Testis (tissue), 2 donors: ENCODE measurements around the gene PRRG1.

ENCODE experiments used
- POLR2A ChIP-seq: fragments of 450-650 bp; IDR thresholded peaks from one replicate; pipeline ENCODE4 v1.6.1; 2017; ENCODE audit warnings: antibody characterized with exemption, mild to moderate bottlenecking, moderate library complexity
- TF ChIP-seq, protein P1 (sequence below), 3 experiments: fragments of 450-650 bp in 2 of 3; fragments of 200-600 bp in 1 of 3; sonication (generic) in 1 of 3; IDR thresholded peaks; one replicate each; pipeline ENCODE4 v1.5.1; 2016 to 2019; ENCODE audit warnings: antibody characterized with exemption in 3 of 3, mild to moderate bottlenecking in 2 of 3, moderate library complexity in 1 of 3

DNA sequence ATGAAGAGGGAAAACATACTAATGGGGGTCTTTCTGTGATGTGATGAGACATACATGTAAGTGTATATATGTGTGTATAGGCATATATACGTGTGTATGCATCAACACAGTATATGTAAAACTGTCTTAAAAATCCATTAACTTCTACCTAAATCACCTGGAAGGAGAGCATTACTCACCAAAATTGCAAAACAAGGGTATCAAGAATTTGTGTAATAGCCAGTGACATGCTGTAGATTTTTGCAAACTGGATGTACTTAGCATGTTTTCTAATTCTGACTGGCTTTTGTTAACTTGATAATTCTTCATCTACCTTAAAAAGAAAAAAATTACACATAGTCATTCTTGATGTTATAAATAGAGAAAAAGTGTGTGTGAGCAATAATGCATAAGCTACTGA, 104.7 kb downstream of the PRRG1 start:
- TF ChIP-seq, protein P1, sequence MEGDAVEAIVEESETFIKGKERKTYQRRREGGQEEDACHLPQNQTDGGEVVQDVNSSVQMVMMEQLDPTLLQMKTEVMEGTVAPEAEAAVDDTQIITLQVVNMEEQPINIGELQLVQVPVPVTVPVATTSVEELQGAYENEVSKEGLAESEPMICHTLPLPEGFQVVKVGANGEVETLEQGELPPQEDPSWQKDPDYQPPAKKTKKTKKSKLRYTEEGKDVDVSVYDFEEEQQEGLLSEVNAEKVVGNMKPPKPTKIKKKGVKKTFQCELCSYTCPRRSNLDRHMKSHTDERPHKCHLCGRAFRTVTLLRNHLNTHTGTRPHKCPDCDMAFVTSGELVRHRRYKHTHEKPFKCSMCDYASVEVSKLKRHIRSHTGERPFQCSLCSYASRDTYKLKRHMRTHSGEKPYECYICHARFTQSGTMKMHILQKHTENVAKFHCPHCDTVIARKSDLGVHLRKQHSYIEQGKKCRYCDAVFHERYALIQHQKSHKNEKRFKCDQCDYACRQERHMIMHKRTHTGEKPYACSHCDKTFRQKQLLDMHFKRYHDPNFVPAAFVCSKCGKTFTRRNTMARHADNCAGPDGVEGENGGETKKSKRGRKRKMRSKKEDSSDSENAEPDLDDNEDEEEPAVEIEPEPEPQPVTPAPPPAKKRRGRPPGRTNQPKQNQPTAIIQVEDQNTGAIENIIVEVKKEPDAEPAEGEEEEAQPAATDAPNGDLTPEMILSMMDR (IDR thresholded peaks at IDR 0.05): no peak
- no peak for TF ChIP-seq POLR2A
